MCF 10A (cell line): Measurements from ENCODE around the gene PPP1R12A. TPM values are rescaled to one million over a fixed set of nuclear protein-coding genes. Genes with fewer than 3 reads are reported as not detected.

Source experiments
- BruUV-seq: library from RNA; stranded (reverse); fragments of 400-500 nt; replicated peaks from 2 replicates; lab custom pipeline; 2021; lab: Mats Ljungman, UMichigan
- CTCF ChIA-PET: fragments of 300-600 bp; sonication (Branson Sonifier 250); formaldehyde crosslinking; extraction: SDS; loops from one replicate; lab custom pipeline; 2021; ENCODE audit warnings: antibody characterized with exemption, inconsistent platforms; lab: Yijun Ruan, JAX
- POLR2A ChIA-PET: fragments of 300-600, 350-650 bp; sonication (Branson Sonifier 250); formaldehyde crosslinking; extraction: SDS; loops from one replicate; lab custom pipeline; 2020; ENCODE audit warnings: antibody characterized with exemption, inconsistent platforms; lab: Yijun Ruan, JAX
- DNase-seq: peaks from one replicate; pipeline ENCODE4 v3.0.0-alpha.2; 2018; ENCODE audit not compliant: unreplicated experiment
- H3K27ac Mint-ChIP-seq: one replicate; pipeline ENCODE4 v1.8.0; 2022; ENCODE audit warnings: mild to moderate bottlenecking, low read depth, mixed read lengths; ENCODE audit not compliant: unreplicated experiment
- H3K27me3 Mint-ChIP-seq: one replicate; pipeline ENCODE4 v1.8.0; 2022; ENCODE audit warnings: mixed read lengths; ENCODE audit not compliant: insufficient read depth, unreplicated experiment
- H3K36me3 Mint-ChIP-seq: one replicate; pipeline ENCODE4 v1.8.0; 2022; ENCODE audit warnings: mild to moderate bottlenecking, moderate library complexity, mixed read lengths; ENCODE audit not compliant: insufficient read depth, unreplicated experiment
- H3K4me1 Mint-ChIP-seq: one replicate; pipeline ENCODE4 v1.8.0; 2022; ENCODE audit warnings: mixed read lengths; ENCODE audit not compliant: insufficient read depth, unreplicated experiment
- H3K4me3 Mint-ChIP-seq: one replicate; pipeline ENCODE4 v1.8.0; 2022; ENCODE audit warnings: mild to moderate bottlenecking, moderate library complexity, mixed read lengths; ENCODE audit not compliant: unreplicated experiment
- H3K9me3 Mint-ChIP-seq: one replicate; pipeline ENCODE4 v1.8.0; 2022; ENCODE audit warnings: mixed read lengths; ENCODE audit not compliant: unreplicated experiment
- CTCF ChIP-seq: fragments of 200-600 bp; IDR thresholded peaks from one replicate; pipeline ENCODE4 v1.8.0; 2022; ENCODE audit warnings: antibody characterized with exemption, mild to moderate bottlenecking; ENCODE audit not compliant: unreplicated experiment
- intact Hi-C: fragments of 100-400 bp; cut with micrococcal nuclease; formaldehyde crosslinking; loops from 2 replicates; pipeline ENCODE4 v1.14.1; 2022
- total RNA-seq: library from RNA; stranded (reverse); gene quantifications from 2 replicates; pipeline ENCODE4 v1.2.3, GENCODE V29; 2022

PPP1R12A gene
- total RNA-seq, 1 experiment from 2014 or later: 78.0 TPM

GRCh38 chr12:79764641-79765040 lies 170.3 kb downstream of the PPP1R12A start:
- DNase-seq: no peak
- ChIA-PET CTCF (interaction anchor here (0.7 kb wide), 1 partner anchor 47 kb away, joined by 5 read pairs; no protein-coding TSS in a partner anchor), POLR2A (no interaction called here)
- BruUV-seq: no TSS peak
- H3K4me3 Mint-ChIP-seq: no peak overlapping the region
- H3K4me1 Mint-ChIP-seq: peaks cover 6% of the 10 kb centered on the region
- intact Hi-C loops: loop anchor here (10.0 kb wide), 2 partner anchors 170 to 420 kb away; partner anchors contain the start of gene PPP1R12A
- TF ChIP-seq CTCF: no peak
- no peak overlapping the region for H3K27ac Mint-ChIP-seq
- no peaks in the 10 kb centered on the region for H3K36me3 Mint-ChIP-seq
- H3K9me3 Mint-ChIP-seq: no peaks in the 10 kb centered on the region
- H3K27me3 Mint-ChIP-seq: no peaks in the 10 kb centered on the region

- POLR2A ChIA-PET: no interaction called here
- DNase-seq: no peak
- CTCF ChIA-PET: interaction anchor here (0.7 kb wide), 1 partner anchor 48 kb away, joined by 5 read pairs; no protein-coding TSS in a partner anchor
- no peaks in the 10 kb centered on the region for H3K36me3 Mint-ChIP-seq
- peaks cover 6% of the 10 kb centered on the region for H3K4me1 Mint-ChIP-seq
- no peak overlapping the region for H3K4me3 Mint-ChIP-seq
- no peak for TF ChIP-seq CTCF
- no peak overlapping the region for H3K27ac Mint-ChIP-seq
- no peaks in the 10 kb centered on the region for H3K27me3 Mint-ChIP-seq
- intact Hi-C loops: loop anchor here (10.0 kb wide), 2 partner anchors 171 to 421 kb away; partner anchors contain the start of gene PPP1R12A
- no peaks in the 10 kb centered on the region for H3K9me3 Mint-ChIP-seq
- BruUV-seq: no TSS peak
Measured at GRCh38 chr12:79763766-79764452, 171.0 kb downstream of the PPP1R12A start.

GRCh38 chr12:79761341-79761740 lies 173.6 kb downstream of the PPP1R12A start:
- no TSS peak for BruUV-seq
- Mint-ChIP-seq H3K27me3 (no peaks in the 10 kb centered on the region), H3K9me3 (peaks cover 6% of the 10 kb centered on the region), H3K4me1 (peaks cover 6% of the 10 kb centered on the region), H3K36me3 (no peaks in the 10 kb centered on the region), H3K27ac (no peak overlapping the region), H3K4me3 (no peak overlapping the region)
- DNase-seq: no peak
- CTCF ChIA-PET: interaction anchor here (0.7 to 0.8 kb wide), 2 partner anchors 22 to 119 kb away, joined by 3 read pairs; no protein-coding TSS in a partner anchor
- POLR2A ChIA-PET: no interaction called here
- TF ChIP-seq CTCF: no peak
- intact Hi-C loops: loop anchor here (10.0 kb wide), 2 partner anchors 173 to 423 kb away; partner anchors contain the start of gene PPP1R12A

GRCh38 chr12:79747274-79747673 lies 187.6 kb downstream of the PPP1R12A start:
- no peaks in the 10 kb centered on the region for H3K9me3 Mint-ChIP-seq
- H3K4me3 Mint-ChIP-seq: no peak overlapping the region
- no peak for TF ChIP-seq CTCF
- intact Hi-C loops: no loop called here
- no peaks in the 10 kb centered on the region for H3K36me3 Mint-ChIP-seq
- POLR2A ChIA-PET: no interaction called here
- no peak overlapping the region for H3K27ac Mint-ChIP-seq
- no TSS peak for BruUV-seq
- DNase-seq: no peak
- no peaks in the 10 kb centered on the region for H3K27me3 Mint-ChIP-seq
- CTCF ChIA-PET: no interaction called here
- H3K4me1 Mint-ChIP-seq: no peaks in the 10 kb centered on the region
